Suprapubic skin (tissue), 4 donors: ENCODE results near the gene CD14. TPM values are rescaled to one million over a fixed set of nuclear protein-coding genes. Genes with fewer than 3 reads are reported as not detected.

ENCODE experiments used
- DNase-seq, 2 donors: peaks; one replicate each; pipeline ENCODE4 v3.0.0-alpha.2; 2019; ENCODE audit warnings: low spot score in 2 of 2
- H3K27ac ChIP-seq: fragments of 200-600 bp; sonication (generic); one replicate; pipeline ENCODE4 v1.5.1; 2019
- H3K27me3 ChIP-seq: fragments of 200-600 bp; sonication (generic); one replicate; pipeline ENCODE4 v1.5.1; 2019
- H3K36me3 ChIP-seq: fragments of 200-600 bp; sonication (generic); one replicate; pipeline ENCODE4 v1.5.1; 2019
- H3K4me1 ChIP-seq: fragments of 200-600 bp; sonication (generic); one replicate; pipeline ENCODE4 v1.5.1; 2019
- H3K4me3 ChIP-seq: fragments of 200-600 bp; sonication (generic); one replicate; pipeline ENCODE4 v1.5.1; 2019; ENCODE audit warnings: mild to moderate bottlenecking
- H3K9me3 ChIP-seq: fragments of 200-600 bp; sonication (generic); one replicate; pipeline ENCODE4 v1.5.1; 2019
- EP300 ChIP-seq: sonication (generic); formaldehyde crosslinking; IDR thresholded peaks from one replicate; pipeline ENCODE4 v1.6.1; 2017; ENCODE audit warnings: antibody characterized with exemption
- POLR2A ChIP-seq, 2 donors: fragments of 450-650 bp; IDR thresholded peaks; one replicate each; pipeline ENCODE4 v1.6.1; 2017; ENCODE audit warnings: antibody characterized with exemption in 2 of 2, mild to moderate bottlenecking in 2 of 2, moderate library complexity in 2 of 2
- POLR2AphosphoS5 ChIP-seq, 3 donors: sonication (generic); formaldehyde crosslinking; IDR thresholded peaks; one replicate each; pipeline ENCODE4 v1.6.1; 2017; ENCODE audit warnings: antibody characterized with exemption in 3 of 3
- WGBS: methylation state at CpG from one replicate; pipeline ENCODE4 v1.1.5; 2018; 5-methylcytosine and 5-hydroxymethylcytosine counted together
- total RNA-seq, 4 donors: library from RNA; depleted of rRNA; stranded (reverse); fragments of >200 nt; gene quantifications; one replicate each; pipeline ENCODE4 v1.1.0, GENCODE V29; 2016
- TF ChIP-seq, protein P1 (sequence below), 2 donors: fragments of 200-600 bp in 1 of 2; fragments of 450-650 bp in 1 of 2; sonication (generic) in 1 of 2; IDR thresholded peaks; one replicate each; pipeline ENCODE4 v1.5.1; 2016 to 2019; ENCODE audit warnings: antibody characterized with exemption in 2 of 2, mild to moderate bottlenecking in 1 of 2, moderate library complexity in 1 of 2

CD14 gene
- 10 to 100 TPM in 2 of 4 donors, 1 to 10 TPM in 2; 6.7 to 12.6 (median 9.9) TPM for total RNA-seq

DNA sequence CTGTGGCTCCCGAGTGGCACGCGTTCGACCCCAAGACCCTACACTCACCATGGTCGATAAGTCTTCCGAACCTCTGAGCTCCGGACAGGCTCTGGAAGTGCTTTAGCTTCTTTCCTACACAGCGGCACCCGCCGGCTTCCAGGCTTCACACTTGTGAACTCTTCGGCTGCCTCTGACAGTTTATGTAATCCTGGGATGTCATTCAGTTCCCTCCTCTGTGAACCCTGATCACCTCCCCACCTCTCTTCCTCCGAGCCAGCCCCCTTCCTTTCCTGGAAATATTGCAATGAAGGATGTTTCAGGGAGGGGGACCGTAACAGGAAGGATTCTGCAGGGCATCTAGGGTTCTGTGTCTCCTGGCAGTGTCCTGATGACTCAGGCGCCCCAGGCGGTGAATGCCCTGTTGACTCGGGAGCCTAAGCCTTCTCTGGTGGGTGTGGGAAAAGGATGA is at the start of gene CD14:
CD14 (minus strand) TSS at position 155 of the 451 bp plus-strand sequence; CDS start at position 51, 104 bp downstream.
- H3K27ac ChIP-seq: peak within 1 kb of the TSS; percentile 70
- H3K27me3 ChIP-seq: no peaks in the 10 kb centered on the region
- WGBS: 2% methylated on average over 16 of the region's 16 CpGs
- H3K36me3 ChIP-seq: no peaks in the 10 kb centered on the region
- TF ChIP-seq EP300: no peak
- TF ChIP-seq POLR2A (IDR thresholded peaks at IDR 0.05): no peak
- TF ChIP-seq POLR2AphosphoS5 (IDR thresholded peaks at IDR 0.05): peak in 1 of 3 donors; percentile 18
- TF ChIP-seq, protein P1, sequence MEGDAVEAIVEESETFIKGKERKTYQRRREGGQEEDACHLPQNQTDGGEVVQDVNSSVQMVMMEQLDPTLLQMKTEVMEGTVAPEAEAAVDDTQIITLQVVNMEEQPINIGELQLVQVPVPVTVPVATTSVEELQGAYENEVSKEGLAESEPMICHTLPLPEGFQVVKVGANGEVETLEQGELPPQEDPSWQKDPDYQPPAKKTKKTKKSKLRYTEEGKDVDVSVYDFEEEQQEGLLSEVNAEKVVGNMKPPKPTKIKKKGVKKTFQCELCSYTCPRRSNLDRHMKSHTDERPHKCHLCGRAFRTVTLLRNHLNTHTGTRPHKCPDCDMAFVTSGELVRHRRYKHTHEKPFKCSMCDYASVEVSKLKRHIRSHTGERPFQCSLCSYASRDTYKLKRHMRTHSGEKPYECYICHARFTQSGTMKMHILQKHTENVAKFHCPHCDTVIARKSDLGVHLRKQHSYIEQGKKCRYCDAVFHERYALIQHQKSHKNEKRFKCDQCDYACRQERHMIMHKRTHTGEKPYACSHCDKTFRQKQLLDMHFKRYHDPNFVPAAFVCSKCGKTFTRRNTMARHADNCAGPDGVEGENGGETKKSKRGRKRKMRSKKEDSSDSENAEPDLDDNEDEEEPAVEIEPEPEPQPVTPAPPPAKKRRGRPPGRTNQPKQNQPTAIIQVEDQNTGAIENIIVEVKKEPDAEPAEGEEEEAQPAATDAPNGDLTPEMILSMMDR (IDR thresholded peaks at IDR 0.05): no peak
- H3K4me3 ChIP-seq: peak within 1 kb of the TSS; percentile 53
- H3K4me1 ChIP-seq: peaks cover 21% of the 10 kb centered on the region
- peak; percentile 82 to 86 for DNase-seq
- no peaks in the 10 kb centered on the region for H3K9me3 ChIP-seq

DNA sequence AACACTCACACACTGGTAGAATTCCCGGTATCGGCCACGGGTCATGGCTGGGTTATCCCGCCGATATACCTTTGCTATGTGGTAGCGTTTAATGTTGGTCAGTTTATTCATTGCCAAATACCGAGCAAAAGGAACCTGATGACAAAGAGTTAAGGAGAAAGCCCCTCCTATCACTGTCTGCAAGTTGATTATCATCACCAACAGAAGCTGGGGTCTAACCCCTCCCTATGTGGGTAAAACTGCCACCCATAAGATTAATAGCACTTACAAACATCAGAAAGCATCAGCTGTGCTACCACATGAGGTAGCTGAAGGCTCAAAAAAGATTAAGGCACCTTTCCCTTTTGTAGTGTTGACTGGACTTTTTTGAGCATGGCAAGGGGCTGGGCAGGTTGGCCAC is 46.0 kb upstream of the CD14 start:
- TF ChIP-seq EP300 (no peak), POLR2A (IDR thresholded peaks at IDR 0.05) (no peak), POLR2AphosphoS5 (IDR thresholded peaks at IDR 0.05) (no peak)
- TF ChIP-seq, protein P1 (IDR thresholded peaks at IDR 0.05): no peak
- H3K4me1 ChIP-seq: no peaks in the 10 kb centered on the region
- no peaks in the 10 kb centered on the region for H3K9me3 ChIP-seq
- H3K36me3 ChIP-seq: peaks cover 83% of the 10 kb centered on the region
- H3K27me3 ChIP-seq: no peaks in the 10 kb centered on the region
- WGBS: 98% methylated on average over 7 of the region's 7 CpGs
- H3K4me3 ChIP-seq: no peak overlapping the region
- H3K27ac ChIP-seq: no peak overlapping the region
- no peak for DNase-seq

DNA sequence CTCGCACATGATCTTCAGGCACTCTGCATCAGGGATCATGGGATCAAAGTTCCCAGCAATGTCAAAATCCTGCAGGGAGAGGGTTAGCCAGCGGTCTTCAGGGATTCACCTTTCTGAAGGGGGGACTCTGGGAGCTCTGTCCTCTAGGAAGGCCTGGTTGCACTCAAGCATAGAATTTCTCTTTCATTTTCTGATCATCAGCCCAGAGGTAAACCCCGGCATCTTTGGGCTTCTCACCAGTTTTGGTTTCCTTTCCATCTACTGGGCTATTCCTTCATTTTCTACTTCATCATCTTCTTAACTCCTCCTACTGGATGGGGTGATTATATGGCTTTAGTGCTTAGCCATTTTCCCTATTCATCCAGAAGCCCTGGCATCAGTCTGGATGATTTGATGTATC is 45.0 kb upstream of the CD14 start:
- no peak for DNase-seq
- no peaks in the 10 kb centered on the region for H3K9me3 ChIP-seq
- H3K27me3 ChIP-seq: no peaks in the 10 kb centered on the region
- TF ChIP-seq POLR2A (IDR thresholded peaks at IDR 0.05): no peak
- no peak for TF ChIP-seq EP300
- WGBS: 96% methylated on average over 3 of the region's 3 CpGs
- no peaks in the 10 kb centered on the region for H3K4me1 ChIP-seq
- H3K36me3 ChIP-seq: peaks cover 92% of the 10 kb centered on the region
- no peak overlapping the region for H3K4me3 ChIP-seq
- H3K27ac ChIP-seq: no peak overlapping the region

DNA sequence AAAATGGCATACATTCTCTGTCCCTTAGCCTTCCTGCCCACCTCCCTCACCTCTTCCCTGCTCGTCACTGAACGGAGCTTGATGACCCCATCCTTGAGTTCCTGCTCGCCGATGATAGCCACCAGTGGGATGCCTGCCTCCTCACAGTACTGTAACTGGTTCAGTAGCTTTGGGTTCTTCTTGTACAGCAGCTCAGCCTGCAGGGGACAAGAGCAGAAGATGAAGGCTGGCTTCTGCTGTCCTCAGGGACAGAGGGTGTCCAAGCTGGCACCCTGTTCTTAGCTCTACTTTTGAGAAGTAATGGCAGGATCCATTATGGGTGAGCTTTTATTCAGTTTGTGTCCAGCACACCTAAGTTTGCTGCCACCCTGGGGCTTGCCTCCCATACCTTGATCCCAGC is 41.7 kb upstream of the CD14 start:
- Histone ChIP-seq H3K27me3 (no peaks in the 10 kb centered on the region), H3K4me1 (peaks cover 8% of the 10 kb centered on the region), H3K4me3 (no peak overlapping the region), H3K36me3 (peaks cover 90% of the 10 kb centered on the region), H3K9me3 (no peaks in the 10 kb centered on the region), H3K27ac (no peak overlapping the region)
- WGBS: 91% methylated on average over 4 of the region's 4 CpGs
- TF ChIP-seq POLR2A (IDR thresholded peaks at IDR 0.05) (no peak), EP300 (no peak), POLR2AphosphoS5 (IDR thresholded peaks at IDR 0.05) (no peak)
- TF ChIP-seq, protein P1 (IDR thresholded peaks at IDR 0.05): no peak
- DNase-seq: no peak

DNA sequence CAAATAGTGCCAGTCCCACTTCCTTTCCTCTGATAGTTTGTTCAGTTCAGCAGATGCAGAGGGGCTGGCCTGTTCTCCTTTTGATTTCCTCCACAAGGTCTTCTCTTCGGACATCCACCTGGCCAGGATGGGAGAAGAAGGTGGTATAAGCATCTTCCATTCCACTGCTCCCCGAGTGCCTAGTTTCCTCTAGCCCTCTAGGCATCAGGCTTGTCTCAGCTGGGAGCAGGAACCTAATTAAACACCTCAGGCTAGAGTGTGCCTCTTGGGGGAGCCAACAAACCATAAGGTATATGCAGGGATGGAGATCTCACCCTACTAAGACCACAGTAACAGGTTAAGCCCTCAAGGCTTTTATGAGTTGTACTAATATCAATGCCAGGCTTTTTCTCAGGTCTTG is 41.2 kb upstream of the CD14 start:
- Histone ChIP-seq H3K27me3 (no peaks in the 10 kb centered on the region), H3K36me3 (peaks cover 90% of the 10 kb centered on the region), H3K27ac (no peak overlapping the region), H3K9me3 (no peaks in the 10 kb centered on the region), H3K4me3 (no peak overlapping the region), H3K4me1 (peaks cover 8% of the 10 kb centered on the region)
- WGBS: 93% methylated on average over 2 of the region's 2 CpGs
- DNase-seq: no peak
- TF ChIP-seq, protein P1 (IDR thresholded peaks at IDR 0.05): no peak
- TF ChIP-seq POLR2AphosphoS5 (IDR thresholded peaks at IDR 0.05) (no peak), EP300 (no peak), POLR2A (IDR thresholded peaks at IDR 0.05) (no peak)
